SJCRH30 (cell line): ENCODE measurements around the gene BHLHA15. TPM values are rescaled to one million over a fixed set of nuclear protein-coding genes. Genes with fewer than 3 reads are reported as not detected.

Source experiments
- DNase-seq, 2 experiments: peaks; one replicate each; pipeline ENCODE4 v3.0.0-alpha.2; 2015 to 2020
- H3K27ac ChIP-seq: fragments of 250-450 bp; sonication (Bioruptor Pico); 2 replicates; pipeline ENCODE4 v1.5.1; 2020; ENCODE audit warnings: mild to moderate bottlenecking, moderate library complexity
- H3K27me3 ChIP-seq: fragments of 250-450 bp; sonication (Bioruptor Pico); 2 replicates; pipeline ENCODE4 v1.5.1; 2020; ENCODE audit warnings: mild to moderate bottlenecking, moderate library complexity
- H3K36me3 ChIP-seq: fragments of 250-450 bp; sonication (Bioruptor Pico); 2 replicates; pipeline ENCODE4 v1.5.1; 2020; ENCODE audit warnings: mild to moderate bottlenecking, moderate library complexity
- H3K4me1 ChIP-seq: fragments of 250-450 bp; sonication (Bioruptor Pico); 2 replicates; pipeline ENCODE4 v1.5.1; 2020; ENCODE audit warnings: mild to moderate bottlenecking, moderate library complexity
- H3K4me3 ChIP-seq: fragments of 250-450 bp; sonication (Bioruptor Pico); 2 replicates; pipeline ENCODE4 v1.5.1; 2020; ENCODE audit warnings: mild to moderate bottlenecking, moderate library complexity
- H3K9me3 ChIP-seq: fragments of 250-450 bp; sonication (Bioruptor Pico); replicated peaks from 2 replicates; pipeline ENCODE4 v1.5.1; 2020; ENCODE audit warnings: mild to moderate bottlenecking, moderate library complexity
- total RNA-seq: library from RNA; depleted of rRNA; stranded (reverse); fragments of >200 nt; shearing (Covaris generic); gene quantifications from 2 replicates; pipeline ENCODE4 v1.2.3, GENCODE V29; 2014

Gene BHLHA15
- total RNA-seq, 1 experiment from 2014 or later = not detected

DNA sequence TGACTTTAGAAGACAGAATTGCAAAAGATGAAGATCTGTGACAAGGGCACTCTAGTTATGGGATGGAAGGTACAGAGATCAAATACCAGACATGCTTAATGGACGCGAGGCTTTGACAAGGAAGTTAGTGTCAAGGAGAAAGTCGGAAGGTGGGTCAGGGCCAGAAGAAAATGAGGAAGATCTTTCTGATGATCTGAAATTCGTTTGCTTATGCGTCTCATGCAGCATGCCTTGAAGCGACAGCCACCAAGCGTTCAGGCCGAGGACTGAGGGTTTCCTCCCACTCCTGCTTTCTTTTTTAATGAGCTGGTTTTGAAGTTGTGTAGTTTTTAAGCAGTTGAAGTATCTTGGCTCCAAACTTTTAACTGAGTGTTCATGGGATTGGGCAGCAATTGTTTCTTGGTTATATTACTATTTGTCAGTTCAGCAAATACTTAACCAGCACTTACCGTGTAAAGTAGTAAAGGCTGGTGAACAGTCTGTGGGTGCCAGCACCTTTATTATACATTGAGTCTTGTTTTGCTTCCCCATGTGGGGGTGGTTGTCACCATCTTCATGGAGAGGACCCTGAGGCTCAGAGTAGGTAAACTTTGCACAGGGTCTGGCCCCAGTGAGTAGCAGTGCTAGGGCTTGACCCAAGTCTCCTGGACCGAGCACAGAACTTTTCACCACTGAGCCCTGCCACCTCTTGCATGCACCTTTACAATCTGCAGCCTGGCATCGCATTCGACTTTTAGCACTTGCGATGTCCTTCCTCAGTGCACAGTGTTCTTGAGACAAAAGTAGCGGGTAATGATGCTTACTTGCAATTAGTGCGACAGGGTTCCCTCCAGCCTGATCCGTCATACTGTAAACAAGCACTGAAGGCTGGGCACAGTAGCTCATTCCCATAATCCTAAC is 14.3 kb upstream of the BHLHA15 start:
- no peak overlapping the region for H3K27ac ChIP-seq
- no peak for DNase-seq
- H3K36me3 ChIP-seq = peaks cover 12% of the 10 kb centered on the region
- H3K27me3 ChIP-seq = no peaks in the 10 kb centered on the region
- H3K4me1 ChIP-seq = peaks cover 6% of the 10 kb centered on the region; the same call in 1 of the 2 replicates
- H3K4me3 ChIP-seq = no peak overlapping the region
- H3K9me3 ChIP-seq = no peaks in the 10 kb centered on the region

DNA sequence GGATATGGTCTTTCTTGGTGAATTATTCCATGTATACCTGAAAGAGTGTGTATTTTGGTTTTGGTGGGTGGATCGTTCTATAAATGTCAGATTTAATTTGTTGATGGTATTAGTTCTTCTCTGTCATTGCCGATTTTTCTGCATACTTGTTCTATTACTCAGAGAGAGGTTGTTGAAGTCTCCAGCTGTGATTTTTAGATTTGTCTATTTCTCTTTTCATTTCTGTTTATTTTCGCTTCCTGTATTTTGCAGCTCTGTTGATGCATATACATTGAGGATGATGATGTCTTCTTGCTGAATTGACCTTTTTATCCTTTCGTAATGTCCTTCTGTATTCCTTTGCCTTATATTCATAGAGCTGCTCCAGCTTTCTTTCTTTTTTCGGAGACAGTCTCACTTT is 12.1 kb upstream of the BHLHA15 start:
- Histone ChIP-seq H3K4me3 (no peak overlapping the region), H3K27me3 (no peaks in the 10 kb centered on the region), H3K9me3 (no peaks in the 10 kb centered on the region), H3K4me1 (peaks cover 6% of the 10 kb centered on the region; the same call in 1 of the 2 replicates), H3K27ac (no peak overlapping the region), H3K36me3 (no peaks in the 10 kb centered on the region; the same call in 1 of the 2 replicates)
- no peak for DNase-seq

DNA sequence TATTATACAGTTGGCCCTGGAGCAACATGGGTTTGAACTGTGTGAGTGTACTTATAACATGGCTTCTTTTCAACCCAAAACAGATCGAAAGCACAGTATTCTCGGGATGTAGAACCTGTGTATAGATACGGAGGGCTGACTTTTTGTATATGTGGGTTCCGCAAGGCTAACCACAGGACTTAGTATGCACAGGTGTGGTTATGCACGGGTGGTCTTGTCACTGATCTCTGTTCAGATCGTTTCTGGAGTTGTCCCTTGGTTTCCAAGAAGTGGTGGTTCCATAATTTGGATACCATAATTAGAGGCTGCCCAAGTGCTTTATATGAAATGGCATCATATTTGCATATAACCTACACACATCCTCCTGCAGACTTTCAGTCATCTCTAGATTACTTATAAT is 10.9 kb upstream of the BHLHA15 start:
- no peaks in the 10 kb centered on the region for H3K9me3 ChIP-seq
- no peak overlapping the region for H3K4me3 ChIP-seq
- no peak for DNase-seq
- no peaks in the 10 kb centered on the region for H3K27me3 ChIP-seq
- H3K27ac ChIP-seq = no peak overlapping the region
- H3K4me1 ChIP-seq = peaks cover 6% of the 10 kb centered on the region; the same call in 1 of the 2 replicates
- H3K36me3 ChIP-seq = no peaks in the 10 kb centered on the region

DNA sequence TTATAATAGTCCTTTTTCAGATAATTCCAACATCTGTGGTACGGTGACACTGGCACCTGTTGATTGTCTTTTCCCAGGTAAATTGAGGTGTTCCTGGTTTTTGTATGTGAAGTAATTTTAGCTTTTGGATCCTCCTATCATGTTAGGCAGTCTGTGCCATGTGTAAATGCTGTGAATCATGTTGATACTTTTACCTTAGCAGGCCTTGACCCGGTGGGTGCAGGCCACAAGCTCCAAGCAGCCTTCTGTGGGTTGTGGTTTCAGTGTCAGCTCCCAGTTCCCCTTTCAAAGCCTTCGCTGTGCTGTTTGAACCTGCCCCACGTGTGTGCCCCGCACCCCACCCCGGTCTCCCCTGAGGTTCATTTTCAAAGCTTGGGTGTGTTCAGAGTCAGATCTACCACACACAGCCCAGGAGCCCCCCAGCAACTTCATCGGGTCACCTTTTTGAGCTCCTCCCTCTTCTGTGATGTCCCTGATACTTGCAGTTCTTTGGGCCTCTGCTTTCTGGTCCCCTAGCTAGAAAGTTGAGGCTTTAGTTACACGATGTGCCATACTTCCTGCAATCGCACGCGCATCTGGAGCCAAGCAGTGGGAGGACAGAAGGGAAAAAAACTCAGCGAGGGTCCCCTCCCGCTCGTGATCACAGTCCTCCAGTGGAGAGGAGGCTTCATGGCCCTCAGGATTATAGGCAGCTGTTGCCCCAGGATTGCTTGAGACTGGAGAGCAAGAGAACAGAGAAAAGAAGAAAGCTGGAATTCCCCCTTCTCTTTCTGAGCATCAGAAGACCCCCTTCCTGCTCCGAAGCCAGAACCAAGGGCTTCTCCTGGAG is 8.7 kb upstream of the BHLHA15 start:
- Histone ChIP-seq H3K27ac (no peak overlapping the region), H3K27me3 (no peaks in the 10 kb centered on the region), H3K4me1 (peaks cover 6% of the 10 kb centered on the region; the same call in 1 of the 2 replicates), H3K36me3 (no peaks in the 10 kb centered on the region), H3K9me3 (no peaks in the 10 kb centered on the region), H3K4me3 (no peak overlapping the region)
- DNase-seq = no peak

DNA sequence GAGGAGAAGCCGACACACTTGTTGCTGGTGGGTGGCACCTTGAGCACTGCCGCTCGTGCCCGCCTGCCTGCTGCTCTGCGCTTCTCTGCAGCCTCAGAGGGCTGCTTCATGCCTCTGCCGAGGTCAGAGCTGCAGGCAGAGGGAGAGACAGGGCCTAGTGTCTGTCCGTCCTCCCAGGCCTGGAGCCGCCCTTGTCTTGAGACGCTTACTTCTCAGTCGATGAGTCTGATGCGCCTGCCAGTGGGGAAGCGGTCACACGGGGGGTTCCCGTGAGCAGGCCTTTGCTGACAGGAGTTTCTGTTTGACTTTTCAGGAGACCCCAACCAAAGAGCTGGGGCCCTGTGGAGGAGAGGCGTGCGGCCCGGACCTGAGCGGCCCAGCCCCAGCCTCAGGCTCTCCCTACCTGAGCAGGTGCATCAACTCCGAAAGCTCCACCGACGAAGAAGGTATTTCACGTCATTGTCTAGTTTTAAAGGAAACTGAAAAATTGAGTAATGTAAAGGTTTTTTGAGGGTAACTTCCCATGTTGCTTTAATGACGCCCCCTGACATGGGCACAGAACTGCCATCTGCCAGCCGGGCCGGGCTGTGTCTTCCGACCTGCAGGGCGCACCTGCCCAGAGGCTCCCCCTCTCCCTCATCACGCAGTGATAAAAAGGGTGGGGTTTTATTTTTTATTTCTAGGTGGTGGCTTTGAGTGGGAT is 7.8 kb upstream of the BHLHA15 start:
- Histone ChIP-seq H3K9me3 (no peaks in the 10 kb centered on the region), H3K27me3 (no peaks in the 10 kb centered on the region), H3K4me3 (no peak overlapping the region), H3K4me1 (peaks cover 6% of the 10 kb centered on the region; the same call in 1 of the 2 replicates), H3K27ac (no peak overlapping the region), H3K36me3 (no peaks in the 10 kb centered on the region)
- no peak for DNase-seq

DNA sequence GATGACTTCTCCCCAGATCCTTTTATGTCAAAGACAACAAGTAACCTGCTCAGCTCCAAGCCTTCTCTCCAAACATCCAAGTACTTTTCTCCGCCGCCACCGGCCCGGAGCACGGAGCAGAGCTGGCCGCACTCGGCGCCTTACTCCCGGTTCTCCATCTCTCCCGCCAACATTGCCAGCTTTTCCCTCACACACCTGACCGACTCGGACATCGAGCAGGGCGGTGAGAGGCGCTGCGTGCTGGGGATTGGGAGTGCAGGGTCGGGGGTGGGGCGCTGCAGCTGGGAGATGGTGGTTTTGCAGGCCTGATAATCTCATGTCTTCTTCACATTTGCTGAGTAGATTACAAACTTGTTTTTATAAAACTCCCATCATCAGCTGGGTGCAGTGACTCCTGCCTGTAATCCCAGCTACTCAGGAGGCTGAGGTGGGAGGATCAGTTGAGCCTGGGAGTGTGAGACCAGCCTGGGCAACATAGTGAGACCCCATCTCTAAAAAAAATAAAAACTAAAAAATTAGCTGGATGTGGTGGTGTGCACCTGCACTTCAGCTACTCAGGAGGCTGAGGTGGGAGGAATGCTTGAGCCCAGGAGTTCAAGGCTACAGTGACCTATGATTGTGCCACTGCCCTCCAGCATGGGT is 7.2 kb upstream of the BHLHA15 start:
- no peak overlapping the region for H3K27ac ChIP-seq
- H3K9me3 ChIP-seq = no peaks in the 10 kb centered on the region
- no peaks in the 10 kb centered on the region for H3K27me3 ChIP-seq
- no peak overlapping the region for H3K4me3 ChIP-seq
- no peaks in the 10 kb centered on the region for H3K36me3 ChIP-seq
- H3K4me1 ChIP-seq = peaks cover 6% of the 10 kb centered on the region; the same call in 1 of the 2 replicates
- DNase-seq = no peak

DNA sequence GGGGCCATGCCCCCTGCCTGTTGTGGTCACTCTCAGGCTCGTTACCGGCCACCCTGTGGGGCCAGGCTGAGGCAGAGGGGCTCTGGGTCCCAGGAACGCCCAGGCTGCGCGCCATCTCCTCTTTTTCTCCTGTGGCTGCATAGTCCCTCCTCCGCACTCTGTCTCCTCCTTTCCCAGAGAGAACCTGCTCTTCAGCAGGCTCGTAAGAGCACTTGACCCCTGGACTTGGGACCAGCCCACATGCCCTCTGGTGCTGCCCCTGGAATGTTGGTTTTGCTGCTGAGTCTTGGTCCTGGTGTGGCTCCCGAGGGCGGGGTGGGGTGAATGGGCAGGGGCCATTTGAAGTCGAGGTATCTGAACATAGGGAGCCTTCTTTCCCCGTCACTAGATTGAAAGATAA is 6.6 kb upstream of the BHLHA15 start:
- Histone ChIP-seq H3K27ac (no peak overlapping the region), H3K4me3 (no peak overlapping the region), H3K4me1 (peaks cover 6% of the 10 kb centered on the region; the same call in 1 of the 2 replicates), H3K36me3 (no peaks in the 10 kb centered on the region), H3K9me3 (no peaks in the 10 kb centered on the region), H3K27me3 (no peaks in the 10 kb centered on the region)
- DNase-seq = no peak

DNA sequence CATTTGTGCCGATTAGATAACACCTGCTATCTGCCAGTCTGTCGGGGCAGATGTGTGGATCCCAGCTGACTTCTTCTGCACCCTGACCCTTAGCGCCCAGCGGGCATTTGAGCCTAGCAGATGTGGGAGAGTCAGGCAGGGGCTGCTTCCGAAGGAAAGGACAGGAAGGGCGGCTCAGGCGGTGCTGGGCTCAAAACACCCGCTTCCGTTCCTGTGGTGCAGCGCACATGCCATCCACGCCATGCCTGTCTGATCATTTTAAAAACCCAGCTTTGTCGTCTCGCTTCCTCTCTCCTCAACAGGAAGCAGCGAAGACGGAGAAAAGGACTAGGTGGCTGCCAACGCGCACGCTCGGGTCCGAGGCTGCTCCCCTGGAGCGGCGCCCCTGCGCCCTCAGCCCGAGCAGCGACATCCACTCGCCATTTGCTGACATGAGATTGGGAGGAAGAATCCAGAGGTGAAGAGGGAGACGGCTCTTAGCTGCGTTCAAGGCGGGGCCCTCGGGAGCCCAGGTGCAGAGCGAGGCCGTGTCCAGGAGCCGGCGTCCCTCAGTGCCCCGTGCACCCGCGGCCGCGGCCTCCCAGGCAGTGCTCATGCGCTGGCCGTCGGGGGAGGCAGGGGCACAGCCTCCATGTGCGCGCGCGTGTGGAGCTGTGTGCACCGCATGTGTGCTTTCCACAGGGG is 5.9 kb upstream of the BHLHA15 start:
- Histone ChIP-seq H3K27ac (no peak overlapping the region), H3K27me3 (no peaks in the 10 kb centered on the region), H3K9me3 (no peaks in the 10 kb centered on the region), H3K4me1 (peaks cover 4% of the 10 kb centered on the region; the same call in 1 of the 2 replicates), H3K36me3 (no peaks in the 10 kb centered on the region), H3K4me3 (no peak overlapping the region)
- DNase-seq = no peak

DNA sequence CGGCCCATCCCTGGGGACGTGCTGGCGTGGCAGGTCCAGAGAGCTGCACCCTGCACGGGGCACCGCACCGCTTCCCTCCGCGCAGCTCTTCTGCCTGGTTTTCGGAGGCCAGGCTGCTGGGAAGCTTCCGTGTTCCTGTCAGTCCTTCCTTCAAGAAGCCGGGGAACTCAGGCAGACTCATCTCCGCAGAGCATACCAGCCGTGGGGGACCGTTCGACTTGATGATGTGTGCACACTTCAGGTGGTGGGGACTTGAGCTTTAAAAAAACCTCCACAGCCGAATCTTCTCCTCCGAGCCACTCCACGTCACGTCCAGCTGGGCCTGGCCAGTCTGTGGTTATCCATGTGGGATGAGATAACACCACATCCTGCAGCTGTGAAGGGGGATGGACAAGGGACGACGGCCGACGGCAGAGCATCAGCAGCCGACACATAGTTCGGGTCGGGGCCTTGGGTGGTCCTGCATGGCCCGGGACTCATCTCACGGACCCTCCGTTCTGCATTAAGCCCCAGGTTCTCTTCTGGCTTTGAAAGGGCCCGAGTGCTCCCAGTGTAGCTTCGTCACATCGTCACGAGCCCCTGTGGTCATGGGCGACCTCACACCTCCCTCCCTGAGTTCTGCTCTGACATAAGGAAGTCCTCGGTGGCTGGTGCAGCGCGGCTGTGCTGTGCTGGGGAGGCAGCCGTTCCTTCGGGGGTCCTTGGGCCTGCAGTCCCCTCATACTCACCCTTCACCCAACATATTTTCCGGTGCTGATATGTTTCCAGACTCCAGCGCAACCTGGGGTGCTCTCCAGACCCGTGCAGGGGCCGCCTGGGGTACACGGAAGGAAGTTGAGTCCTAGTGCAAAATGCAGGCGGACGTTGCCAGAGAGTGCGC is 4.5 kb upstream of the BHLHA15 start:
- H3K4me1 ChIP-seq = no peaks in the 10 kb centered on the region
- no peaks in the 10 kb centered on the region for H3K27me3 ChIP-seq
- no peaks in the 10 kb centered on the region for H3K36me3 ChIP-seq
- DNase-seq = no peak
- H3K27ac ChIP-seq = no peak overlapping the region
- H3K9me3 ChIP-seq = no peaks in the 10 kb centered on the region
- H3K4me3 ChIP-seq = no peak overlapping the region

DNA sequence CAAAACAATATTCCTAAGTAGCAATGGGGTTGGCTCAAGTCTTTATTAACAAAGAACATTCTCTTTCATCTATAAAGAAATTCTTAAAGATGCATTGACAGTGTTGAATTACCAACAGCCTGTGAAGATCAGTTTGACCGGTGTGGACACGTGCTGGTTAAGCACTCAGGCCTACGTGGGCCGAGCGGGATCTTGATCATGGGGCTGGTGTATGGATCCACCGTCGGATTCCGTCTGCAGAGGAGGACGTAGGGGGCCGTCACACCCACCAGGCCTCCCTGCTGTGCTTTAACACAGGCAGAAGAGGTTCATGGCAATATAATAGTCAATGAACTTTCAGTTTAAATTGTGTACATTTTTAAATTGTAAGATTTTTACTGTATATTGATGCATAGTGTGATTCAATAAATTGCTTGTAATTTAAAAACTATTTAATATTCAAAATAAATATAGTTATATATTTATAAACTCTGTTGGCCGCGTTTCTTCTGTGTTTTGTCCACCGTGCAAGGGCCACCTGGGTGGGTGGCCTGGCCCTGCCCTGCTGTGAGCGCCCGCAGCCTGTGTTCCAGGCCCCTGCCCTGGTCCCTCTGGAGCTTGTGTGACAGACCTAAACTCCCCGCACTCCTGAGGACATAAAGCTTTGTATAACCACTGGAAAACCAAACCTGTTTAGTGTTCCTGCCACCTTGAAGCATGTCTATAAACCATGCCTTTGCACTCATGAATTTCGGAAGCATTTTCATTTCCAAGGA is 1.9 kb upstream of the BHLHA15 start:
- Histone ChIP-seq H3K27ac (no peak overlapping the region), H3K9me3 (no peaks in the 10 kb centered on the region), H3K27me3 (no peaks in the 10 kb centered on the region), H3K4me1 (no peaks in the 10 kb centered on the region), H3K4me3 (no peak overlapping the region), H3K36me3 (no peaks in the 10 kb centered on the region)
- DNase-seq = no peak

DNA sequence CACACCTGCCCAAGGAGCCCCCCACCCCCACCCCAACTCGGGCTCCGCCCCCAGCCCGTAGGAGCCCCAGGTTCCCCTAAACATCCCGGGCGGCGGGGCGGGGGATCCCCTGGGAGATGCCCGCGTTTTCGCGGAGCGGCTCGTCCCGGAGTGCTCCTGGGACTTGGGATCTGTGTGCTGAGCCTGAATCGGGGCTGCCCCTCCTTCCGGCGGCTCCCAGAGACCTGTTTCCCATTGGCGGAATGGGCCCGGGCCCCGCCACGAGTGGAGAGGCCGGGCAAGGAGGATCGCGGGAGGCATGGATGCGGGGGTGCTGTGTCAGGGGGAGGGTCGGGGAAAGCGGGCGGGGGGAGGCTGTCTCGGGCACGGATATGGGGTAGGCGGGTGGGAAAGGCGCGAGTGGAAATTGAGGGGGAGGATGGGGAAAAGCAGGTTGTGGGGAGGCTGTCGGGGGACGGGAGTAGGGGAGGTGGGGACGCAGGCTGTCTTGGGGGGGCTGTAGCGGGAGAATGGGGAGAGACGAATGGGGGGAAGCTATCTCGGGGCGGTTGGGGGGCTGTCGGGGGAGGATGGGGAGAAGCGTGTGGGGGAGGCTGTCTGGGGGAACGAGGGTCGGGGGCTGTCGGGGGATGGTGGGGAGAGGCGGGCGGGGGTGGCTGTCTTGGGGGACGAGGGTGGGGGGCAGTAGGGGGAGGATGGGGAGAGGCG is 572 bp upstream of the BHLHA15 start:
- H3K9me3 ChIP-seq = no peaks in the 10 kb centered on the region
- H3K4me3 ChIP-seq = no peak overlapping the region
- no peak overlapping the region for H3K27ac ChIP-seq
- no peak for DNase-seq
- no peaks in the 10 kb centered on the region for H3K4me1 ChIP-seq
- H3K27me3 ChIP-seq = no peaks in the 10 kb centered on the region
- H3K36me3 ChIP-seq = no peaks in the 10 kb centered on the region
